Neural crest cell (in vitro differentiated cells): ENCODE data around the gene MAP4K2. TPM values are rescaled to one million over a fixed set of nuclear protein-coding genes. Genes with fewer than 3 reads are reported as not detected.

Source experiments
- DNase-seq: peaks from one replicate; pipeline ENCODE4 v3.0.0; 2021; ENCODE audit warnings: low read depth, mixed read lengths, low spot score
- H3K27ac Mint-ChIP-seq: one replicate; pipeline ENCODE4 v1.8.0; 2021; ENCODE audit warnings: mild to moderate bottlenecking, mixed read lengths; ENCODE audit not compliant: unreplicated experiment
- H3K27me3 Mint-ChIP-seq: 2 replicates; pipeline ENCODE4 v1.8.0; 2021; ENCODE audit warnings: low read depth, mild to moderate bottlenecking, mixed read lengths
- H3K36me3 Mint-ChIP-seq: 2 replicates; pipeline ENCODE4 v1.8.0; 2021; ENCODE audit warnings: low read depth, mild to moderate bottlenecking, mixed read lengths
- H3K4me1 Mint-ChIP-seq: 2 replicates; pipeline ENCODE4 v1.8.0; 2021; ENCODE audit warnings: mixed read lengths
- H3K4me3 Mint-ChIP-seq: one replicate; pipeline ENCODE4 v1.8.0; 2021; ENCODE audit warnings: mild to moderate bottlenecking, mixed read lengths
- H3K9me3 Mint-ChIP-seq: 2 replicates; pipeline ENCODE4 v1.8.0; 2021; ENCODE audit warnings: mixed read lengths
- total RNA-seq: library from RNA; stranded (reverse); gene quantifications from 2 replicates; pipeline ENCODE4 v1.2.1, GENCODE V29; 2021
- TF ChIP-seq, protein P1 (sequence below): fragments of 200-600 bp; sonication (generic); conservative IDR thresholded peaks from 2 replicates; pipeline ENCODE4 v1.5.0; 2021; ENCODE audit warnings: antibody characterized with exemption, mild to moderate bottlenecking

The MAP4K2 gene
- total RNA-seq, 1 donor from 2014 or later = 14.6 TPM

DNA sequence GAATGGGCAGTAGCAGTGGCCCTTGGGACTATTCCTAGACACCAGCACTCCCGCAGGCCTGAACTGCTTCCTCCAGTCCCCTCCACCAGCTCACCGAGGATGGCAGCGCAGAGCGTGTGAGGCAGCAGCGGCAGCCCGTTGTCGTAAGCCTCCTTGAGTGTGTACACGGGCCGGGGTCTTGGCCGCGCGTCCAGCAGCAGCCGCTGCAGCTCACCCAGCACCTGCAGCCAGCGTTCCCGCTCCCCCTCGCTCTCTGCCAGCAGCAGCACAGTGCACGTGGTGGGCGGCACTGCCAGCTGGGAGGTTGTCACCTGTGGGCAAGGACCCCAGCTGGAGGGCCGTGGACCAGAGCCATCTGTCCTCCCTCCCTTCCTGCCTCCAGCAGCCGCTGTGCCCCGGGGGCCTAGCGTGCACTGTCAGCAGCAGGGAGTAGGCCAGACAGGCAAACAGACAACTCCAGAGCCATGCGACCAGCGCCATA is 28.4 kb upstream of the MAP4K2 start:
- Mint-ChIP-seq H3K27me3 (no peaks in the 10 kb centered on the region), H3K4me3 (no peak overlapping the region), H3K27ac (no peak overlapping the region), H3K9me3 (no peaks in the 10 kb centered on the region), H3K4me1 (no peaks in the 10 kb centered on the region), H3K36me3 (no peaks in the 10 kb centered on the region)
- TF ChIP-seq, protein P1, sequence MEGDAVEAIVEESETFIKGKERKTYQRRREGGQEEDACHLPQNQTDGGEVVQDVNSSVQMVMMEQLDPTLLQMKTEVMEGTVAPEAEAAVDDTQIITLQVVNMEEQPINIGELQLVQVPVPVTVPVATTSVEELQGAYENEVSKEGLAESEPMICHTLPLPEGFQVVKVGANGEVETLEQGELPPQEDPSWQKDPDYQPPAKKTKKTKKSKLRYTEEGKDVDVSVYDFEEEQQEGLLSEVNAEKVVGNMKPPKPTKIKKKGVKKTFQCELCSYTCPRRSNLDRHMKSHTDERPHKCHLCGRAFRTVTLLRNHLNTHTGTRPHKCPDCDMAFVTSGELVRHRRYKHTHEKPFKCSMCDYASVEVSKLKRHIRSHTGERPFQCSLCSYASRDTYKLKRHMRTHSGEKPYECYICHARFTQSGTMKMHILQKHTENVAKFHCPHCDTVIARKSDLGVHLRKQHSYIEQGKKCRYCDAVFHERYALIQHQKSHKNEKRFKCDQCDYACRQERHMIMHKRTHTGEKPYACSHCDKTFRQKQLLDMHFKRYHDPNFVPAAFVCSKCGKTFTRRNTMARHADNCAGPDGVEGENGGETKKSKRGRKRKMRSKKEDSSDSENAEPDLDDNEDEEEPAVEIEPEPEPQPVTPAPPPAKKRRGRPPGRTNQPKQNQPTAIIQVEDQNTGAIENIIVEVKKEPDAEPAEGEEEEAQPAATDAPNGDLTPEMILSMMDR = no peak
- no peak for DNase-seq

DNA sequence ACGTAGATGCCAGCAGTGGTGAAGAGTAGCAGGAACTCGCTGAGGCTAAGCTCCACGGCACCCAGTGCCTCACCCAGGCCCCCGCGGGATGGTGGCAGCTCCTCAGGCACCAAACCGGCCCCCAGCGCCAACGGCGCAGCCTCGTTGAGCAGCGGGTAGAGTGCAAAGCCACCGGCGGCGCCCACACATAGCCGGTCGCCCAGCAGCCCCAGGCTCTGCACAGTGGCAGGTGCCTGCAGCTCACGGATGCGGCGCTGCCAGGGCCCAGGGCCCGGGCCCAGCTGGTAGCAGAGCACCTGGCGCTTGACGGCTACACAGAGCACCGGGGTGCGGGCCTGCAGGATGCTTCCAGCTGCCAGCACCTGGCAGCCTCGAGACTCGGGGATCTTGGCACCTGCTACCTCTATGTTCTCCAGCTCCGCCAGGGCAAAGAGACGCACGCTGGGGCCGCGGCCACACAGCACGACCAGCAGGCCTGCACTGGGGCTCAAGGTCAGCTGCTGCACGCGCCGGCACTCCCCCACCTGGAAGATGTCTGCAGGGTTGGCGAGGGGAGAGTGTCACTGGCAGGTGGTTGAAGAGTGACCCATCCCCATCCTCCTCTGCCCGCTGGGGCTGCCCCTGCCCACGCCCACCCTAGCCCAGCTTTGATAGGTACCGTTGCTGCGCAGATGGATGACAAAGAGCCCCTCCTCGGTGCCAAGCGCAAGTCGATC is 26.7 kb upstream of the MAP4K2 start:
- Mint-ChIP-seq H3K27ac (no peak overlapping the region), H3K4me3 (no peak overlapping the region), H3K27me3 (no peaks in the 10 kb centered on the region), H3K36me3 (no peaks in the 10 kb centered on the region), H3K4me1 (no peaks in the 10 kb centered on the region), H3K9me3 (no peaks in the 10 kb centered on the region)
- no peak for DNase-seq
- TF ChIP-seq, protein P1 = no peak

DNA sequence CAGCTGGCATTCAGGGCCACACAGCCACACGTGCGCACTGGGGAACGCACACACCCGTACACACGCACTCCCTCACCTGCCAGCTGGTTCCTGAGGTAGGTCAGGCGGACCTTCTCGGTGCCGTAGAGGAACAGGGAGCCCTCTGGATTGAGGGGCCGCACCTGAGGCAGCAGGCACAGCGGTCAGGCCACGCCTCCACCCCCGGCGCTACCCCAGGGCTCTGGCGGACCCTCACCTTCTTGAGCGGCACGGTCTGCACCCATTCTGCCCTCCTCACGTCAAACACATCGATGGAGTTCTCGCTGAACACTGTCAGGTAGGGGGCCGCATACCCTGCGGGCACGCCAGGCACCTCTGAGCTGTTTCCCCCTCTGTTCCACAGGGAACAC is 24.4 kb upstream of the MAP4K2 start:
- DNase-seq = no peak
- TF ChIP-seq, protein P1 = no peak
- Mint-ChIP-seq H3K4me1 (peaks cover 16% of the 10 kb centered on the region), H3K27me3 (no peaks in the 10 kb centered on the region), H3K9me3 (no peaks in the 10 kb centered on the region), H3K36me3 (no peaks in the 10 kb centered on the region), H3K27ac (peak overlapping the region; percentile 6), H3K4me3 (no peak overlapping the region)

DNA sequence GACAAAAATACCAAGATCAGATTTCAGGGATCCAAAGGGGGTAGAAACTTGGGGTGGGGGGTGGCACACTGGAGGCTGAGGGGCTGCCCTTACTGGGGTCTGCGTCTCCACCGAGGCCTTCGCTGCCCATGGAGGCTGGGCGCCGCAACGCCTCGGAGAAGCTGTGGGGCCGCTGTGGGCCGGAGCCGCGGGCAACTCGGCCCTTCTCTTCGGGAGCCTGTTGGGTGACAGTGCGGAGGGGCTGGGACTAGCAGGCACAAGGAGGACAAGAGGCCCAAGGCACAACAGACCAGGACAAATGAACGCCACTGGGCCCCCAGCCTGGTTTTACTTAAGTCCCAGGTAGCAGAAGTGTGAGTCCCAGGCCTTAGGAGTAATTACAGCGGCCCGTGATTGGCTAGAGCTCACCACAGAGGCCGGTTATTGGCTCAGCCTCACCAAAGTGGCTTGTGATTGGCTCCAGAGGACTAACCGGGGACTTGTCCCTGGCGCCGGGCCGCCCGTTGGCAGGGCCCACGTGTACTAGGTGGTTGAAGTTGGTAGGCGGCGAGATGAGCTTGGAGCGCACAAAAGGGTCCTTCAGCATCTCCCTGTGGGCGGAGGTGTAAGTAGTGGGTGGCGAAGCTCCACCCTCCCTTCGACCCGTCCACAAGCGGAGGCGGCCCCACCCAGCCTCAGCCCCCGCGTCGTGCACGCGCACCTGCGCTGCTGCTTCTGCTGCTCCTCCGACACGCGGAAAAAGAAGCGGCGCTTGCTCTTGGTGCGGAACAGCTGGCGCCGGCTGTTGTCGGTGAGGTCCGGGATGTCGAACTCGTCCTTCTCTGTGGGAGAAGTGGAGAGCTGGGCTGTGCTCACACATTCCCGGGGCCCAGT is 23.8 kb upstream of the MAP4K2 start:
- Mint-ChIP-seq H3K27me3 (no peaks in the 10 kb centered on the region), H3K36me3 (no peaks in the 10 kb centered on the region), H3K4me1 (peaks cover 18% of the 10 kb centered on the region), H3K9me3 (no peaks in the 10 kb centered on the region), H3K4me3 (no peak overlapping the region), H3K27ac (no peak overlapping the region)
- DNase-seq = no peak
- TF ChIP-seq, protein P1 = no peak

DNA sequence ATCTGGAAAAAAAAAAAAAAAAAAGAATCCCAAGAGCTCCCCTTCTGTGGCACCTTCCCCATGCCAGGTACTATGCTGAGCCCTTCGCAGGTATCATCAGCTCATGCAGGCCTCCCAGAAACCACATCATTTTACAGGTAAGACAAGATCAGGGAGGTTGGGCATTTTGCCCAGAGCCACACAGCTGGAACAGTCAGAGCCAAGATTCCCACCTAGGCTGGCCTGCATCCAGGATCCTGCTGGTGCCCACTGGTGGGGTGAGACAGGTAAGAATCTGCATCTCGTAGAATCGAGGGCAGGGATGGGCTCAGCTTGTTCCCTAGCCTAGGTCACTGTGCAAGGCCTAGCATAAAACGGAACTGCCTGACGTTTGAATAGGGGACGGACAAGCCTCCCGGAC is 23.0 kb upstream of the MAP4K2 start:
- TF ChIP-seq, protein P1 = no peak
- H3K4me3 Mint-ChIP-seq = no peak overlapping the region
- DNase-seq = no peak
- H3K27ac Mint-ChIP-seq = no peak overlapping the region
- no peaks in the 10 kb centered on the region for H3K9me3 Mint-ChIP-seq
- H3K4me1 Mint-ChIP-seq = peaks cover 18% of the 10 kb centered on the region
- H3K36me3 Mint-ChIP-seq = no peaks in the 10 kb centered on the region
- no peaks in the 10 kb centered on the region for H3K27me3 Mint-ChIP-seq
